Adrenal gland (tissue), 12 donors: ENCODE data around the gene UGT1A9. TPM values are rescaled to one million over a fixed set of nuclear protein-coding genes. Genes with fewer than 3 reads are reported as not detected.

Experiments
- DNase-seq, 7 donors: peaks; one replicate each; pipeline ENCODE4 v3.0.0-alpha.2; 2019 to 2020
- H3K27ac ChIP-seq, 5 donors: fragments of 200-600 bp; sonication (generic) in 4 of 5; 1 replicate in 3 of 5; 2 replicates in 2 of 5; pipeline versions ENCODE4 v1.5.1 to v1.8.0; 2016 to 2020; ENCODE audit warnings: mild to moderate bottlenecking in 1 of 5
- H3K27me3 ChIP-seq: fragments of 200-600 bp; 2 replicates; pipeline ENCODE4 v1.8.0; 2021
- H3K36me3 ChIP-seq, 2 donors: fragments of 200-600 bp; replicated peaks in 1 of 2; 1 replicate in 1 of 2; 2 replicates in 1 of 2; pipeline versions ENCODE4 v1.5.1 to v1.8.0; 2018 to 2022
- H3K4me1 ChIP-seq, 2 donors: fragments of 200-600 bp; replicated peaks in 1 of 2; 1 replicate in 1 of 2; 2 replicates in 1 of 2; pipeline versions ENCODE4 v1.5.1 to v1.8.0; 2018 to 2021
- H3K4me3 ChIP-seq, 4 donors: fragments of 200-600 bp; sonication (generic) in 3 of 4; one replicate each; pipeline ENCODE4 v1.5.1; 2016 to 2018
- H3K9me3 ChIP-seq, 3 donors: fragments of 200-600 bp; sonication (generic) in 1 of 3; replicated peaks in 1 of 3; 1 replicate in 2 of 3; 2 replicates in 1 of 3; pipeline versions ENCODE4 v1.5.1 to v1.8.0; 2016 to 2021
- CTCF ChIP-seq, 6 experiments: fragments of 450-650 bp in 4 of 6; fragments of 200-600 bp in 2 of 6; sonication (generic) in 1 of 6; IDR thresholded peaks; 1 replicate in 5 of 6; 2 replicates in 1 of 6; pipeline versions ENCODE4 v1.5.1 to v1.8.0; 2016 to 2021; ENCODE audit warnings: antibody characterized with exemption in 6 of 6, mild to moderate bottlenecking in 2 of 6, moderate library complexity in 1 of 6
- POLR2A ChIP-seq, 2 donors: fragments of 450-650 bp; IDR thresholded peaks; one replicate each; pipeline ENCODE4 v1.6.1; 2017; ENCODE audit warnings: antibody characterized with exemption in 2 of 2, mild to moderate bottlenecking in 2 of 2, moderate library complexity in 1 of 2
- WGBS, 4 donors: extraction: QIAGEN DNeasy Blood & Tissue Kit in 2 of 4; methylation state at CpG; one replicate each; pipeline versions ENCODE4 v1.1.5 to v1.1.7; 2013 to 2017; 5-methylcytosine and 5-hydroxymethylcytosine counted together
- intact Hi-C, 2 donors: fragments of 100-400 bp; cut with DNase I; formaldehyde crosslinking; loops; one replicate each; pipeline versions ENCODE4 v1.14.1 to v1.15.0; 2022 to 2023
- polyA plus RNA-seq, 3 donors: library from polyadenylated mRNA; stranded (reverse); fragments of 200-250 nt in 2 of 3; fragments of 350-450 nt in 1 of 3; fragmentation: Illumina TruSeq in 1 of 3; extraction: RNeasy Lipid Tissue Mini Kit (QIAGEN cat#74804) in 1 of 3; gene quantifications; one replicate each; pipeline ENCODE4 v1.2.3, GENCODE V29; 2013 to 2014
- total RNA-seq, 9 donors: library from RNA; depleted of rRNA in 4 of 9; stranded (reverse); fragments of >200 nt in 4 of 9; fragments of 120-200 nt in 1 of 9; fragmentation: NEBNext Ultra II Directional in 1 of 9; extraction: Animal tissue kit (Norgen Biotek cat#: 25700) in 1 of 9; gene quantifications; one replicate each; pipeline versions ENCODE4 v1.1.0 to v1.2.4, GENCODE V29; 2013 to 2023
- donor health status: healthy with polysubstance abuse.
- donor health status: Bipolar disorder and iron deficiency.
- donor health status: DM: yes; HTN: yes; CAD: no.
- donor health status: DM: no; HTN: no; CAD: no.
- donor health status: DM: no; HTN: no; CAD: no.
- donor health status: DM: yes; HTN: yes; CAD: no.

UGT1A9 gene
- total and polyA plus RNA-seq, 12 donors, result not detected

GRCh38 chr2:233758141-233758540 is 86.4 kb downstream of the UGT1A9 start:
- H3K9me3 ChIP-seq, result no peaks in the 10 kb centered on the region
- intact Hi-C loops, result no loop called here
- no peaks in the 10 kb centered on the region for H3K4me1 ChIP-seq
- no peak overlapping the region for H3K27ac ChIP-seq
- no peaks in the 10 kb centered on the region for H3K27me3 ChIP-seq
- no peaks in the 10 kb centered on the region for H3K36me3 ChIP-seq
- no peak overlapping the region for H3K4me3 ChIP-seq
- TF ChIP-seq CTCF (IDR thresholded peaks at IDR 0.05) (no peak), POLR2A (IDR thresholded peaks at IDR 0.05) (no peak)
- no peak for DNase-seq

- Histone ChIP-seq H3K27ac (no peak overlapping the region), H3K9me3 (no peaks in the 10 kb centered on the region), H3K36me3 (no peaks in the 10 kb centered on the region), H3K27me3 (no peaks in the 10 kb centered on the region), H3K4me3 (no peak overlapping the region), H3K4me1 (no peaks in the 10 kb centered on the region)
- intact Hi-C loops, result no loop called here
- WGBS, 4 donors, result 83 to 88% (median 87%) methylated on average over 2 of the region's 2 CpGs
- no peak for TF ChIP-seq POLR2A (IDR thresholded peaks at IDR 0.05)
- TF ChIP-seq CTCF (IDR thresholded peaks at IDR 0.05), result no peak
- no peak for DNase-seq
These were observed 87.2 kb downstream of the UGT1A9 start for GRCh38 chr2:233758849-233759248.

- H3K4me3 ChIP-seq, result no peak within 1 kb of the TSS
- DNase-seq, result no peak
- peaks cover 5% of the 10 kb centered on the region for H3K27me3 ChIP-seq
- no peaks in the 10 kb centered on the region for H3K36me3 ChIP-seq
- H3K4me1 ChIP-seq, result no peaks in the 10 kb centered on the region
- intact Hi-C loops, result no loop called here
- 88 to 96% (median 92%) methylated on average over 5 to 6 of the region's 6 CpGs for WGBS, 4 donors
- no peaks in the 10 kb centered on the region for H3K9me3 ChIP-seq
- no peak for TF ChIP-seq POLR2A (IDR thresholded peaks at IDR 0.05)
- TF ChIP-seq CTCF (IDR thresholded peaks at IDR 0.05), result no peak
- H3K27ac ChIP-seq, result no peak within 1 kb of the TSS
These were observed 88.3 kb downstream of the UGT1A9 start, which contains the start of gene UGT1A1 for GRCh38 chr2:233760043-233760442. TSS of gene UGT1A1 (plus strand) at chr2:233760270. CDS start at chr2:233760288, 18 bp downstream.

- H3K27me3 ChIP-seq, result peaks cover 7% of the 10 kb centered on the region
- DNase-seq, result no peak
These were observed 89.5 kb downstream of the UGT1A9 start for GRCh38 chr2:233761040-233761769.

More at GRCh38 chr2:233761040-233761769, 89.5 kb downstream of the UGT1A9 start:
- no peaks in the 10 kb centered on the region for H3K9me3 ChIP-seq
- no peaks in the 10 kb centered on the region for H3K36me3 ChIP-seq
- TF ChIP-seq CTCF (IDR thresholded peaks at IDR 0.05), result no peak
- intact Hi-C loops, result no loop called here
- whole genome bisulfite sequencing, 4 donors, result 58 to 75% (median 70%) methylated on average over 4 of the region's 4 CpGs
- no peaks in the 10 kb centered on the region for H3K4me1 ChIP-seq
- H3K4me3 ChIP-seq, result no peak overlapping the region
- no peak overlapping the region for H3K27ac ChIP-seq
